ENCODE results near the gene FLT4.
"Not testable (repeated sequence)": the region's sequence is repeated elsewhere in the genome, so short reads cannot be mapped to it uniquely, and the experiment has no call there.

Gene FLT4

DNA sequence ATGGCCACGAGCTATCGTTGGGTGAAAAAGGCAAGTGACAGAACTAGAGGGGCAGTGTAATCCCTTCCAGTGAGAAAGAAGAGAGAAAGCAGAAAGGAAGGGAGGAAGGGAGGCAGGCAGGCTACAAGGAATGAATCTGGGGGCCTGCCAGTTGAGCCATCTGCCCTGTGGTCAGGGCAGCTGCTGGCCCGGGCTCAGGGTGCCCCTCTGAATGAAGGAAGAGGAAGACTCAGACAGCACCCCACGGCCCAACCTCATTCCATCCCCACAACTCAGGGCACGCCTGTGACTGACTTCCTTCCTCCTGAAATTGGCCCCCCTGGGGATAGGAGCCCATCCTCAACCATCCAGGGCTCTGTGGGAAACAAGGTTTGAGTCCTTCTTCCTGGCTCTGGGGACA, 20.3 kb upstream of the FLT4 start:
- DNase-seq, result no peak

- DNase-seq, result no peak
Measured at GRCh38 chr5:180668835-180669596, 19.6 kb upstream of the FLT4 start.

GRCh38 chr5:180666812-180667211, 17.4 kb upstream of the FLT4 start:
- DNase-seq, result no peak

GRCh38 chr5:180665682-180666404, 16.4 kb upstream of the FLT4 start:
- DNase-seq, result no peak

GRCh38 chr5:180658774-180659564, 9.6 kb upstream of the FLT4 start:
- no peak for DNase-seq

DNA sequence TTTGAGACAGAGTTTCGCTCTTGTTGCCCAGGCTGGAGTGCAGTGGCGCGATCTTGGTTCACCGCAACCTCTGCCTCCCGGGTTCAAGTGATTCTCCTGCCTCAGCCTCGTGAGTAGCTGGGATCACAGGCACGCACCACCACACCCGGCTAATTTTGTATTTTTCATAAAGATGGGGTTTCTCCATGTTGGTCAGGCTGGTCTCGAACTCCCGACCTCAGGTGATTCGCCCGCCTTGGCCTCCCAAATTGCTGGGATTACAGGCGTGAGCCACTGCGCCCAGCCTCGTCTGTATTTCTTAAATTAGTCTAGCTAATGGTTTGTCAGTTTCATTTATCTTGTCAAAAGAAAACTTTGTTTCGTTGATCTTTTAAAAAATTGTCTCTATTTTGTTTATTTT, 5.8 kb upstream of the FLT4 start:
- DNase-seq, result not testable (repeated sequence)

DNA sequence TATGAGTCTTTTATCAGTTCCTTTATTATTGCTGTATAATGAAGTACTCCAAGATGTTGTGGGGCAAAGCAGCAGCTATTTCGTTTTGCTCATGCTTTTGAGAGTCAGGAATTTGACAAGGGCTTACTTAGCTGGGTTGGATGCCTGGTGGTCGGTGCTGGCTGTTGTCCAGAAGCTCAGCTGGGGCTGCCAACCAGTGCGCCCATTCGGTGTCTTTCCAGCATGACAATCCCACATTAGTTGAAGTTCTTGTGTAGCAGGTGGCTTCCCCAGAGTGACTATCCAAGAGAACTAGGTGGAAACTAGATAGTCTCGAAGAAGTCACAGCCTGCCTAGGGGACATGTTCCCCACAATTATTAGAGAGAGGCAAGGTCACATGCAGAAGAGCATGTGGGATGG, 3.4 kb upstream of the FLT4 start:
- no peak for DNase-seq

DNA sequence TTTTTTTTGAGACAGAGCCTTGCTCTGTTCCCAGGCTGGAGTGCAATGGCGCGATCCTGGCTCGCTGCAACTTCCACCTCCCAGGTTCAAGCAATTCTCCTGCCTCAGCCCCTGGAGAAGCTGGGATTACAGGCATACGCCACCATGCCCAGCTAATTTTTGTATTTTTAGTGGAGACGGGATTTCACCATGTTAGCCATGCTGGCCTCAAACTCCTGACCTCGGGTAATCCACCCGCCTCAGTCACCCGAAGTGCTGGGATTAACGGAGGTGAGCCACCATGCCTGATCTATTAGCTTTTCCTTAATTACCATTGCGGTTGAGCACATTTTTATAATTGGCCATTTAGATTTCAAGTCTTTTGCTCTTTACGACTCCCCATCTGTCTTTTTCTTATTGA, 2.9 kb upstream of the FLT4 start:
- no peak for DNase-seq

DNA sequence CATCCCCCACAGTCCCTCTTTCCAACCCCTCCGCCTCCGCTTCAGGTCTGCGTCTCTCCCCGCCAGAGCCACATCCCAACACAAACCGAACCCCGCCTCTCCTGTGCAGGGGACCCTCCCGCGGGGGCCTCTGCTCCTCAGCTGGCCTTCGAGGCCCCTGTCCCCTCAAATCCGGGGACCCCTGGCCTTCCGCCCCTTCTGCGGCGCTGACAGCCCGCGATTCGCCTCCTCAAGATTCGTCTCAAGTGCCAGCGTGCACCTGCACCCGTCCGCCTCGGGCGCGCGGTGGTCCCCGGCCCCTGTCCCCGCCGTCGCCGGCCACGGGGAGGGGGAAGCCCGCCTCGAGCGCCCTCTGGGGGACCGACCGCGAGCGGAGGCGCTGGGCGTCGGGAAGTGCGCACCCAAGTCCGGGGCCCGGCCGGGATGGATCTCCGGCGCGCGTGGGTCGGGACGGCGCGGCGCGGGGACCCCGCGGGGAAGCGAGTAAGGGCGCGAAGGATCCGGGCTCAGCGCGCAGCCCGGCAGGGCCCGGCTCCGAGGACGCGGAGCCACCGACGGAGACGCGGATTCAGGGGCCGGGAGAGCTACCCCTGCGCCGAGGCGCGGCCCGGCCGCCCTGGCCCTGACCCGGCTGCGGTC, 623 bp downstream of the FLT4 start:
- DNase-seq, result no peak

GRCh38 chr5:180647941-180648500, 1.4 kb downstream of the FLT4 start:
- no peak for DNase-seq

DNA sequence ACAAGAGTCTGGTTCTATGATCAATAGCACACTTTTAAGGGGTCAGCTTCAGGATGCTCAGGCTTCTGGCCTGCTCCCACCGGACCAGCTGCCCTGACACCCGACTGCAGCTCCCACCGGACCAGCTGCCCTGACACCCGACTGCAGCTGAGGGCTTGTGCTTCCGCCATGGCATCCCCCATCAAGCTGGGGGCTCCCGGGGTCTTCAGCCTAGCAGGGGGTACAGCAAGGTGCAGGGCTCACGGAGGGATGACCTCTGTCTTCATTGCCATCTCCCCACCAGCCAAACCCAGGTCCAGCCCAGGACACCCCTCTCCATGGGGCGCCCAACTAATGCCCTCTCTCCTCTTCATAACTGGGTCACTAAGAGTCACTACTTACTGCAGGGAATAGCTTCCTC, 1.9 kb downstream of the FLT4 start:
- DNase-seq, result no peak

GRCh38 chr5:180646963-180647305, 2.5 kb downstream of the FLT4 start:
- no peak for DNase-seq

GRCh38 chr5:180646289-180646962, 3.0 kb downstream of the FLT4 start:
- no peak for DNase-seq

- no peak for DNase-seq
Measured at GRCh38 chr5:180645274-180646204, 3.9 kb downstream of the FLT4 start.

DNA sequence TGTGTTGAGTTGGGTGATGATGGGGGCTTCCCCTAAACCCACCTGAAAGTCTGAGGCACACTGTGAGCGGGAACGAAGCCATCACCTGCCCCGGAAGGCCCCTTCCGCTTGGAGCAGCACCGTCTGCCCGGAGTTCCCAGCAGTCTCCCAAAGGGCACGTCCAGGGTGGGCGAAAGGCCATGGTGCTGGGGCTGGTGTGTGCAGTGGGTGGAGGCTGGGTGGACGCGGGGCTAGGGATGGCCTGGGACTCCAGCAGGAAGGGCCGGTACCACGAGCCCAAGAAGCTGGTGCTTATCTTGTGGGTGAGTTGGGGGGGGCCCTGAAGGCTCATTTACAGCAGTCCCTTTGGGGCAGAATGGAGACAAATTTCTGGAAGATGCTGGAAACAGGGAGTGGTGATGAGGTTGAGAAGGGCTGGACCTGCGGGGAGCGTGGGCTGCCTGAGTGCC, 4.6 kb downstream of the FLT4 start:
- DNase-seq, result no peak

DNA sequence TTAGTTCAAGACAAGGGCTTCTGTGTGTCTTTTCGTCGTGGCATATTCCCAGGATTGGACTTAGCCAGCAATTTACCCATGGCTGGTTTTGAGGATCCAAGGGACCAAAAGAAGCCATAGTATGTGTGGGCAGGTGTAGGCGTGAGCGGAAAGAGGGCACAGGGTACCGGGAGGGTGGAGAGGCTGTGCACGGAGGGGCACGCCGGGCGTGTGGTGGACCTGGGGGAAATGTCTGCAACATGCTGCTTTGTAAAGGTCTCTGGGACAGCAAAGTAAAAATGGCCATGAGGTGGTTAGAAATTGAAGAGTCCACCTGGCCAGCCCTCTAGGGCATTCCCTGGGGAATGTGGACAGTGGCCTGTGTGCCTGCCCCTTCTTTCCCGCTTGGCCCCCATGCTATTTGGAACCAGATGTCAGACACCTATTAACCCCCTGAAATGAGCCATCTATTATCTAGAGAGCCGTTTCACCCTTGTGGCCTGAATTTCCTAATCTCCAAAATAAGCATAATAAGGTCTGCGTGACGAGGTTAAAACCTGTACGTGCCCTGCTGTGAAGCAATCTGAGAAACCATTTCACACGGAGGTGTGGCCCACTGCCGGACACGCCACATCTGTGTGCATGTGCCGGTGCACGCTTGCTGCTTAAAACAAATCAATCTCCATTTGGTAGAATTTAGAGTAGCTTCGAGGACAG, 5.1 kb downstream of the FLT4 start:
- DNase-seq, result no peak

DNA sequence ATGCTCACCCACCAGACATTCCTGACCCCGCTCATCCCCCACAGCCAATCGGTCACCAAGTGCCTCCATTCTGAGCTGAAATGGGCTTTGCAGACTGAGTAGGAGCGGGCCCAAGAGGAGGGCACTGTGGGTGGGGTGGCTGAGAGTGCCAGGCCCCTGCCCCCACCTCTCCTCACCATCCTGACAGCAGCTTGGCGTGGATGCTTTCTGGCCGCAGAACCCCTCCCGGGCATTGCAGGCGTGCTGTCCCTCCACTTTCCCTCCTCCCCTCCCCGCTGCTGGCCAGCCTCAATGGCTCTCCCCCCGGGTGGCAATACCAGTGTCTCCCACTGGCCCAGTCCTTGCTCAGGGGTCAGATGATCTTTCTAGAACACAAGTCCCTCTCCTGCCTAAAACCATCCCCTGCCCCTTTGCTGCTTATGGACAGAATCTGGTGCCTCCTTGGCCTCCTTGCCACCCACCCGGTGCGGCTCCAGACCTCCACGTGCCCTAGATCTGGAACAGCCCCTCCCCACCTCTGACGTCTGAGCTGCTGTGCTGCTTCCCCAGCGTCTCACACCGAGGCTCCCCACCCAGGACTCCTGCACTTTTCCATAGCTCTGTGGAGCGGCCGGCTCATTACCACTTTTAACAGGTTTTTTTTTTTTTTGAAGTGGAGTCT, 6.1 kb downstream of the FLT4 start:
- no peak for DNase-seq

GRCh38 chr5:180642779-180643178, 6.6 kb downstream of the FLT4 start:
- DNase-seq, result no peak

GRCh38 chr5:180642181-180642775, 7.1 kb downstream of the FLT4 start:
- DNase-seq, result no peak

DNA sequence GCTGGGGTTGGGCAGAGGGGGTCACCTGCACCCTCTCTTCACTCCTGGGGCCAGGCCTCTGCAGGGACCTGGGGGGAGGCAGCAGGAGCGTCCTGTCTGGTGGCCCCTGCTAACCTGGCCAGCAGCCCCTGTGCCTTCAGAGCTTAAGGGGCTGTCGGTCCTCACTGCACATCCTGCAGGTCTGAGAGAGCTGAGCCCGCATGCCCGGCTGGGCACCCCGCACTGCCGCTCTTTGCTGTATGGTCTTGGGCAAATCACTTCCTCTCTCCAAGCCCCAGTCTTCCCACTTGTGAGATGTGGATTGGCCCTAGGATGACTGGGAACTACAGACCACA, 7.9 kb downstream of the FLT4 start:
- DNase-seq, result no peak
